ENCODE results near the gene GFPT1.

- TF ChIP-seq CTCF (IDR thresholded peaks at IDR 0.05; ENCODE audit: insufficient read depth, low read length, poor library complexity, severe bottlenecking) (no peak), EZH2phosphoT487 (conservative IDR thresholded peaks at IDR 0.05; ENCODE audit: low read length) (no peak)
These were observed 13.1 kb upstream of the GFPT1 start for GRCh38 chr2:69400121-69400520.

Data from SU-DHL-6 (cell line).